Measurements from ENCODE around the gene GALNT2. TPM values are rescaled to one million over a fixed set of nuclear protein-coding genes. Genes with fewer than 3 reads are reported as not detected.

GALNT2 gene
- total and polyA plus RNA-seq, 9 of the 15 experiments (the other 6 are each of a cell fraction or from before 2014, with no cell fraction given), result 1.6 to 106 (median 51.9) TPM

DNA sequence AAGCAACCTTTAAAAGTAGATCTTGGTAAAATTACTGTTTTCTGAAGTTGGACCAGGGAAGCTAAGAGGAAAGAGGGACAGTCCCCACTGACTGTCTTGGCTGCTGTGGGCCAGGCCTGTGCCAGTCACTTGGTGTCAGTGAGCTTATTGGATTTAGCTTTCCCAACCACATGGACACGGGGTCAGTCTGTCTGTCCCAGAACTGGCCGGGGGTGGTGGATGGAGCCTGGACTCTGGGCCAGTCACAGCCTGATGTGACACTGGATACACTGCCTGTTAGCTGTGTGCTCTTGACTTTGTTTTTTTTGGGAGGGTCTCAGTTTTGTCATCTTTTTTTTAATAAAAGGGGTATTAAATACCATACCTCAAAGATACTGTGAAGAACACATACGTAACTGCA lies 96.7 kb downstream of the GALNT2 start:
- Histone ChIP-seq H3K27ac (ENCODE audit: extremely low read depth, low read depth, low read length) (no peak overlapping the region), H2AFZ (ENCODE audit: low read depth, low read length) (no peak overlapping the region), H3K4me1 (replicated peaks in 1 of 2; ENCODE audit: control insufficient read depth in 2 of 2, insufficient read depth in 2 of 2, low read length in 2 of 2) (peaks cover 25 to 44% of the 10 kb centered on the region in 2 experiments), H3K9me1 (ENCODE audit: control insufficient read depth, insufficient read depth, low read length) (peaks cover 8% of the 10 kb centered on the region), H3K36me3 (ENCODE audit: control insufficient read depth, insufficient read depth, low read length) (peaks cover 12% of the 10 kb centered on the region; the same call in 2 of the 3 replicates), H3K79me2 (ENCODE audit: control insufficient read depth, insufficient read depth, low read length) (peaks cover 96% of the 10 kb centered on the region), H3K4me3 (no peak overlapping the region), H3K27me3 (ENCODE audit: control insufficient read depth in 2 of 2, insufficient read depth in 2 of 2, low read length in 2 of 2) (no peaks in the 10 kb centered on the region), H3K4me2 (ENCODE audit: insufficient read depth, low read length) (no peak overlapping the region), H3K9me3 (replicated peaks; ENCODE audit: control insufficient read depth, insufficient read depth, low read depth, low read length) (peaks cover 4% of the 10 kb centered on the region; the same call in 1 of the 2 replicates), H3K9ac (ENCODE audit: insufficient read depth in 1 of 2, low read depth in 2 of 2, low read length in 2 of 2) (peak overlapping the region in 1 of 2 experiments; percentile 38; a peak in 1 of 4 replicates), H4K20me1 (replicated peaks; ENCODE audit: control insufficient read depth, insufficient read depth, low read length) (no peaks in the 10 kb centered on the region)
- intact Hi-C loops (cut with micrococcal nuclease) (no loop called here), in situ Hi-C loops (cut with MboI) (no loop called here)
- TF ChIP-seq RBBP5 (IDR thresholded peaks at IDR 0.05; ENCODE audit: borderline replicate concordance, insufficient read depth, low read length, poor library complexity, severe bottlenecking) (no peak), ZNF696 (CRISPR knock-in tag; conservative IDR thresholded peaks at IDR 0.05) (no peak)
- TF ChIP-seq, protein P1, sequence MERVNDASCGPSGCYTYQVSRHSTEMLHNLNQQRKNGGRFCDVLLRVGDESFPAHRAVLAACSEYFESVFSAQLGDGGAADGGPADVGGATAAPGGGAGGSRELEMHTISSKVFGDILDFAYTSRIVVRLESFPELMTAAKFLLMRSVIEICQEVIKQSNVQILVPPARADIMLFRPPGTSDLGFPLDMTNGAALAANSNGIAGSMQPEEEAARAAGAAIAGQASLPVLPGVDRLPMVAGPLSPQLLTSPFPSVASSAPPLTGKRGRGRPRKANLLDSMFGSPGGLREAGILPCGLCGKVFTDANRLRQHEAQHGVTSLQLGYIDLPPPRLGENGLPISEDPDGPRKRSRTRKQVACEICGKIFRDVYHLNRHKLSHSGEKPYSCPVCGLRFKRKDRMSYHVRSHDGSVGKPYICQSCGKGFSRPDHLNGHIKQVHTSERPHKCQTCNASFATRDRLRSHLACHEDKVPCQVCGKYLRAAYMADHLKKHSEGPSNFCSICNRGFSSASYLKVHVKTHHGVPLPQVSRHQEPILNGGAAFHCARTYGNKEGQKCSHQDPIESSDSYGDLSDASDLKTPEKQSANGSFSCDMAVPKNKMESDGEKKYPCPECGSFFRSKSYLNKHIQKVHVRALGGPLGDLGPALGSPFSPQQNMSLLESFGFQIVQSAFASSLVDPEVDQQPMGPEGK (CRISPR knock-in tag; IDR thresholded peaks at IDR 0.05; ENCODE audit: borderline replicate concordance), result no peak
- 98% methylated on average over 3 of the region's 3 CpGs for WGBS (ENCODE audit: insufficient coverage, low coverage, missing lambda C conversion rate)
- BruUV-seq (replicated peaks), result no TSS peak
- POLR2A ChIA-PET, result interaction anchor here (0.6 to 1.4 kb wide), 5 partner anchors 9 to 201 kb away, joined by 3 to 4 read pairs (median 4); no protein-coding TSS in a partner anchor
- no peak for FAIRE-seq
- no peak for ATAC-seq
- CTCF ChIA-PET (ENCODE audit: low intra/inter-chr PET ratio), result no interaction called here
- no peak for DNase-seq (ENCODE audit: extremely low read depth in 1 of 4, low spot score in 3 of 4)

Data from K562 (cell line).